Tibial nerve (tissue), 4 donors: Measurements from ENCODE around the gene PRAC2. TPM values are rescaled to one million over a fixed set of nuclear protein-coding genes. Genes with fewer than 3 reads are reported as not detected.

Experiments used
- DNase-seq, 2 donors: peaks; one replicate each; pipeline ENCODE4 v3.0.0-alpha.2; 2019; ENCODE audit warnings: low spot score in 2 of 2
- H3K27ac ChIP-seq, 4 donors: fragments of 200-600 bp; sonication (generic) in 3 of 4; one replicate each; pipeline ENCODE4 v1.5.1; 2017 to 2019; ENCODE audit warnings: mild to moderate bottlenecking in 1 of 4
- H3K27me3 ChIP-seq, 2 donors: fragments of 200-600 bp; sonication (generic) in 1 of 2; one replicate each; pipeline versions ENCODE4 v1.5.1 to v1.6.0; 2017 to 2019
- H3K36me3 ChIP-seq, 3 donors: fragments of 200-600 bp; sonication (generic); one replicate each; pipeline ENCODE4 v1.5.1; 2018 to 2019
- H3K4me1 ChIP-seq, 4 donors: fragments of 200-600 bp; sonication (generic) in 3 of 4; one replicate each; pipeline ENCODE4 v1.5.1; 2017 to 2019
- H3K4me3 ChIP-seq, 4 donors: fragments of 200-600 bp; sonication (generic) in 3 of 4; one replicate each; pipeline ENCODE4 v1.5.1; 2017 to 2019; ENCODE audit warnings: mild to moderate bottlenecking in 1 of 4, moderate library complexity in 1 of 4
- H3K9me3 ChIP-seq, 4 donors: fragments of 200-600 bp; sonication (generic) in 3 of 4; one replicate each; pipeline ENCODE4 v1.5.1; 2017 to 2019
- EP300 ChIP-seq, 2 donors: sonication (generic); formaldehyde crosslinking; IDR thresholded peaks; one replicate each; pipeline ENCODE4 v1.6.1; 2017; ENCODE audit warnings: antibody characterized with exemption in 2 of 2, mild to moderate bottlenecking in 1 of 2
- POLR2A ChIP-seq, 2 donors: fragments of 450-650 bp; IDR thresholded peaks; one replicate each; pipeline ENCODE4 v1.6.1; 2017; ENCODE audit warnings: antibody characterized with exemption in 2 of 2, mild to moderate bottlenecking in 2 of 2, moderate library complexity in 2 of 2
- WGBS, 2 donors: methylation state at CpG; one replicate each; pipeline ENCODE4 v1.1.5; 2018; 5-methylcytosine and 5-hydroxymethylcytosine counted together
- total RNA-seq, 4 donors: library from RNA; depleted of rRNA; stranded (reverse); fragments of >200 nt; gene quantifications; one replicate each; pipeline ENCODE4 v1.1.0, GENCODE V29; 2016
- TF ChIP-seq, protein P1 (sequence below), 5 experiments: fragments of 200-600 bp in 3 of 5; fragments of 450-650 bp in 2 of 5; sonication (generic) in 3 of 5; IDR thresholded peaks; one replicate each; pipeline ENCODE4 v1.5.1; 2016 to 2019; ENCODE audit warnings: antibody characterized with exemption in 5 of 5, mild to moderate bottlenecking in 3 of 5, moderate library complexity in 2 of 5

Gene PRAC2
- total RNA-seq, 4 donors from 2014 or later = not detected

DNA sequence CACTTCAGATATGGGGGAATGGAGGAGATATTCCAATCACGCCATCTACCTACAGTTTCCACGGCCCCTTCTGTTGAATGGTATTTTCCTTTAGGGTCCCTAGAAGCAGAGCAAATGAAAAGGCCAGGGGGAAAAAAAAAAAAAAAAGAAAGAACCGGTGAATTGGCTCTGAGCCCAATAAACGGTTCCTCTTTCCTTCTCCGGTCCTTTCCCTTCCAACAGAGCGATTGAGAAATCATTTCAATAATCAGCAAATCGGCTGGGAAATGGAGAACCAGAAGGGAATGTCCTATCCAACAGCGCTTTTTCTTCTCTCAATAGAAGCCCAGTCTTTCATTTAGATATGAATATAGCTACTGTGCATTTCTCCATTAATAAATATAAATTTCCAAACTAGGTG, 32.4 kb downstream of the PRAC2 start:
- Histone ChIP-seq H3K9me3 (no peaks in the 10 kb centered on the region), H3K27ac (no peak overlapping the region), H3K4me1 (peaks cover 0 to 29% (median 4%) of the 10 kb centered on the region in 4 donors), H3K36me3 (no peaks in the 10 kb centered on the region), H3K27me3 (peaks cover 2 to 100% of the 10 kb centered on the region in 2 donors), H3K4me3 (no peak overlapping the region)
- DNase-seq = no peak
- TF ChIP-seq EP300 (IDR thresholded peaks at IDR 0.05) = no peak
- no peak for TF ChIP-seq POLR2A (IDR thresholded peaks at IDR 0.05)
- TF ChIP-seq, protein P1, sequence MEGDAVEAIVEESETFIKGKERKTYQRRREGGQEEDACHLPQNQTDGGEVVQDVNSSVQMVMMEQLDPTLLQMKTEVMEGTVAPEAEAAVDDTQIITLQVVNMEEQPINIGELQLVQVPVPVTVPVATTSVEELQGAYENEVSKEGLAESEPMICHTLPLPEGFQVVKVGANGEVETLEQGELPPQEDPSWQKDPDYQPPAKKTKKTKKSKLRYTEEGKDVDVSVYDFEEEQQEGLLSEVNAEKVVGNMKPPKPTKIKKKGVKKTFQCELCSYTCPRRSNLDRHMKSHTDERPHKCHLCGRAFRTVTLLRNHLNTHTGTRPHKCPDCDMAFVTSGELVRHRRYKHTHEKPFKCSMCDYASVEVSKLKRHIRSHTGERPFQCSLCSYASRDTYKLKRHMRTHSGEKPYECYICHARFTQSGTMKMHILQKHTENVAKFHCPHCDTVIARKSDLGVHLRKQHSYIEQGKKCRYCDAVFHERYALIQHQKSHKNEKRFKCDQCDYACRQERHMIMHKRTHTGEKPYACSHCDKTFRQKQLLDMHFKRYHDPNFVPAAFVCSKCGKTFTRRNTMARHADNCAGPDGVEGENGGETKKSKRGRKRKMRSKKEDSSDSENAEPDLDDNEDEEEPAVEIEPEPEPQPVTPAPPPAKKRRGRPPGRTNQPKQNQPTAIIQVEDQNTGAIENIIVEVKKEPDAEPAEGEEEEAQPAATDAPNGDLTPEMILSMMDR (IDR thresholded peaks at IDR 0.05) = no peak
- 17 to 18% methylated on average over 8 of the region's 8 CpGs for WGBS, 2 donors

DNA sequence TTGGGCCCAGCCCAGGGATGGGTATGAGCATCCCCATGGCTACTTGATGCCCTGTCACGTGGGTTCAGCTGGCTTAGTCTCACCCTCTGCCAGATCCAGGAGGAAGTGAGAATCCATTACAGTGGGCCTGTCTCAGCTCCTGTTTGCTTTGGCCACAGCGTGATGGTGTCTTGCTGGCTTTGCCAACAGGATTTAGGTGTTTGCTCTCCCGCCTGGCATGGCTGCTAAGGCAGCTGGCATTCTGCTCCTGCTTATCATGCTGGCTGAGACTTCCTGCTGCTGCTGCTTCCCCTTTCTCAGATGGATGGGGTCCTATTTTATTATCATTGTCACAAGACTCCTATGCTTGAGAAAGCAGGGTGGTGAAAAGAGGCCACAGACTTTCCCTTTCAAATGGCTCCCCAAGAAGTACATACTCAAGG, 33.9 kb downstream of the PRAC2 start:
- Histone ChIP-seq H3K27me3 (peaks cover 2 to 98% of the 10 kb centered on the region in 2 donors), H3K27ac (no peak overlapping the region), H3K4me1 (peaks cover 0 to 29% (median 4%) of the 10 kb centered on the region in 4 donors), H3K9me3 (no peaks in the 10 kb centered on the region), H3K36me3 (no peaks in the 10 kb centered on the region), H3K4me3 (no peak overlapping the region)
- no peak for TF ChIP-seq EP300 (IDR thresholded peaks at IDR 0.05)
- no peak for TF ChIP-seq POLR2A (IDR thresholded peaks at IDR 0.05)
- TF ChIP-seq, protein P1 (IDR thresholded peaks at IDR 0.05) = no peak
- WGBS, 2 donors = 40 to 74% methylated on average over 3 of the region's 3 CpGs
- DNase-seq = no peak

DNA sequence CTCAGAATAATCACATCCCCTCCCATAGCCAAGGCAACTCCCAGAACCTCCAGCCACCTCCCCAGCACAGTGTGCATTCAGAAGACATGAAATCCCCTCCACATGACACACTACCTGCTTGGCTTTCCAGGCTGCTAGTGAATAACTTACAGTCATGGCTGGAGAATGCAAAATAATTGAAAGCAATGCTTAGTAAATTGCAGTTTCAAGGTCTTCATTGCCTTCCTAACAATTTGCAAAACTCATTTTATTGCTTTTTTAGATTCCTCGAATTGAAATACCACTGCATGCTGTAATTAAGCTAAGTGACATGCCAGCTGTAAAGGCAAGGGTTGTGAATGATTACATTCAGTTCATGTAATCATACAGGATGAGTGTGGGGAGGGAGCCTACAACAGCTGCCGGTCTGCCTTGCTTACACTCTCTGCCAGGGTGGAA, 34.6 kb downstream of the PRAC2 start:
- Histone ChIP-seq H3K27ac (no peak overlapping the region), H3K4me3 (no peak overlapping the region), H3K36me3 (no peaks in the 10 kb centered on the region), H3K9me3 (no peaks in the 10 kb centered on the region), H3K4me1 (peaks cover 0 to 28% (median 4%) of the 10 kb centered on the region in 4 donors), H3K27me3 (peaks cover 0 to 97% of the 10 kb centered on the region in 2 donors)
- TF ChIP-seq, protein P1 (IDR thresholded peaks at IDR 0.05) = no peak
- TF ChIP-seq POLR2A (IDR thresholded peaks at IDR 0.05) = no peak
- TF ChIP-seq EP300 (IDR thresholded peaks at IDR 0.05) = no peak
- no peak for DNase-seq
- 30 to 33% methylated on average over 2 of the region's 2 CpGs for WGBS, 2 donors

DNA sequence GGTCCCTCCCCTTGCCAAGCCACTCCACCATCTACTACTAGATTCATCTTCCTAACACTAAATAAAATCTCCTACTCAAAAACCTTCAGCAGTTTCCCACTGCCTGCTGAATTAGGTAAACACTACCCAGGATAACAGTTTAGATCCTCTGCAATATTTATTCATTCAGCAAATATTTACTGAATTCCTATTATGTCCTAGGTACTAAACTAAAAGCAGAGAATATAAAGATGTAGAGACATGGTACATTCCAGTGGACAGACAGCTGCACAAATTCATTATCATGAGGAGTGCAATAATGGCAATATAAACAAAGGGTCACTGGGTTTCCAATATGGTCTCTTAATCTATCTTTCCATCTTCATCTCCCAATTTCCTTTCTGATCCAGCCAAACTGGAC, 36.3 kb downstream of the PRAC2 start:
- Histone ChIP-seq H3K27ac (no peak overlapping the region), H3K36me3 (no peaks in the 10 kb centered on the region), H3K4me3 (no peak overlapping the region), H3K9me3 (no peaks in the 10 kb centered on the region), H3K4me1 (peaks cover 0 to 11% (median 4%) of the 10 kb centered on the region in 4 donors), H3K27me3 (peaks cover 0 to 97% of the 10 kb centered on the region in 2 donors)
- DNase-seq = no peak
- no peak for TF ChIP-seq POLR2A (IDR thresholded peaks at IDR 0.05)
- TF ChIP-seq, protein P1 (IDR thresholded peaks at IDR 0.05) = no peak
- no peak for TF ChIP-seq EP300 (IDR thresholded peaks at IDR 0.05)

DNA sequence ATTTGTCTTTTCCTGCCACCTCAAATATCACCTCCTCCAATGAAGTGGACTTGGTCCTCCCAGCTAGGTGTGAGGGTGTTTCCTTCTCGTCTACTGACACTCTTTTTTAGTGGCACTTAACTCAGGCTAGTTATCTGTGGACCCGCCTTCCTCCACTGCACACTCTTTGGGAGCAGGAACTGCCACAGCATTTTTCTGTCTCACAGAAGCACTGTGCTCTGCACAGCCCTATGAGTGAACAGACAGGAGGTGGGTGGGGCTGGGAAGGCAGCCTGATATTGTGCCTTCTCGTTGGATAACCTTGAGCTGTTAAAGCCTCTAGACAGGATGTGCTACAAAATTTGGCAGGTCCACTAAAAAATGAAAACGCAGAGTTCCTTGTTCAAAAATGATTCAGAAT, 37.4 kb downstream of the PRAC2 start:
- WGBS, 2 donors = 34 to 51% methylated on average over 4 of the region's 4 CpGs
- TF ChIP-seq EP300 (IDR thresholded peaks at IDR 0.05) (no peak), POLR2A (IDR thresholded peaks at IDR 0.05) (no peak)
- TF ChIP-seq, protein P1 (IDR thresholded peaks at IDR 0.05) = no peak
- H3K27me3 ChIP-seq = peaks cover 0 to 93% of the 10 kb centered on the region in 2 donors
- no peaks in the 10 kb centered on the region for H3K36me3 ChIP-seq
- H3K4me3 ChIP-seq = no peak overlapping the region
- no peaks in the 10 kb centered on the region for H3K4me1 ChIP-seq
- H3K27ac ChIP-seq = no peak overlapping the region
- no peak for DNase-seq
- no peaks in the 10 kb centered on the region for H3K9me3 ChIP-seq
